GM21423 (cell line): Measurements from ENCODE around the gene BRD9.

Experiments
- ATAC-seq: cut with Tn5 transposase; IDR thresholded peaks from one replicate; pipeline ENCODE4 v1.9.1; 2021; ENCODE audit warnings: mild to moderate bottlenecking, moderate library complexity; ENCODE audit not compliant: unreplicated experiment

BRD9 gene

GRCh38 chr5:905139-905642 lies 12.6 kb upstream of the BRD9 start:
- ATAC-seq = no peak

GRCh38 chr5:903756-904096 lies 11.1 kb upstream of the BRD9 start:
- no peak for ATAC-seq

DNA sequence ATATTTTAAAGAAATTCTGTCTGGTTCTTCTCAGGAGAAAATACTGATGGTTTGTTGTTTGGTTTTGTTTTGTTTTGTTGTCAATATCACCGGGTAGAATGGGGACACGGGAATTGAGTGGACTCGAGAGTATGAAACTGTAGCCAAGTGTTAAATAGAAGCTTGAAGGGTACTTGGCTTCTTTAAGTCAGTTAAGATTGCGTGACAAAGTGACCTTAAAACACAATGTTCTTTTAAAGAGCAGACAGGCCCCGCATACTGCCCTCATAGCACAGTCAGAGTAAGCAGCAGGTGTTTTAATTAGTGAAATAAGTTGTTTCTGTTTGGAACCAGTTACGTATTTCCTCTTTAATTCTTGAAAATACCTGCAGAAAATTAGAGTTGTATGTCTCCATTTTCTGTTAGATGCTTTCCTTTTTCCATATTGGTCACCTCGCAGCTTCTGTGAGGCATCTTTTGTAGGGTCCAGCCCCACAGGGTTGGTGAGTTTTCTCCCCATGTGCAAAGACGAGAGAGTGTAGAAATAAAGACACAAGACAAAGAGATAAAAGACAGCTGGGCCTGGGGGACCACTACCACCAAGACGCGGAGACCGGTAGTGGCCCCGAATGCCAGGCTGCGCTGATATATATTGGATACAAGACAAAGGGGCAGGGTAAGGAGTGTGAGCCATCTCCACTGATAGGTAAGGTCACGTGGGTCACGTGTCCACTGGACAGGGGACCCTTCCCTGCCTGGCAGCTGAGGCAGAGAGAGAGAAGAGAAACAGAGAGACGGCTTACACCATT lies 9.7 kb upstream of the BRD9 start:
- ATAC-seq = no peak

- no peak for ATAC-seq
Observed at GRCh38 chr5:900781-901180, 8.2 kb upstream of the BRD9 start.

- no peak for ATAC-seq
Observed at GRCh38 chr5:893711-894110, 1.1 kb upstream of the BRD9 start.

- ATAC-seq = peak; percentile 27
Observed at GRCh38 chr5:893137-893506, 521 bp upstream of the BRD9 start.

- no peak for ATAC-seq
Observed at GRCh38 chr5:891837-892393, 686 bp downstream of the BRD9 start.

- no peak for ATAC-seq
Observed at GRCh38 chr5:891117-891836, 1.3 kb downstream of the BRD9 start.

DNA sequence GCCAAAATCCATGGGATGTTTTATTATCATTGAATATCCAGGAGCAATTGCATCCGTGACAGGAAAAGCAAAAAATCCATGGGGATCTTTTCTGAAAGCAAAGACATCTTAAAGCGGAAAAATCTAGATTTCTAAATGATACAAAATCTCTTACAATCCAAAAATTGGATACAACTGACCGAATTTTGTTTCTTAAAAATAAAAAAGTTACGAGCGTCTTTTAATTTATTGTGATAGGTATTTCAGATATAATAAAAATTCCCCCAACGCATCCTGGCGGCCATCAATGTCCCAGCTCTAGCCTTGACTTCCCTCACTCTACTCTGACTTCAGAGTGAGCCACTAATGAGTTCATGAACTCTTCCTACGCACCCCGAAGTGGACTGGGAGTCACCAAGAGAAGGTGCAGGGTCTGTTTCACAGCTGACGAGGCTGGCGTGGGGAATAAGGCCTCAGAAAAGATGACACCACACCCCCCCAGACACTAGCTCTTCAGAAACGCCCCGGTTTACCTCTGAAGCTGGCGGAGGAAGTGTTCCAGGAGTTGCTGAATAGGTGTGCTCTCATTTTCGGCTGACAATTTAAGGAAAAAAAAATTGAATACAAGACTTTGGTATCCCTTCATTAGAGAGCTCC lies 3.4 kb downstream of the BRD9 start:
- ATAC-seq = no peak

DNA sequence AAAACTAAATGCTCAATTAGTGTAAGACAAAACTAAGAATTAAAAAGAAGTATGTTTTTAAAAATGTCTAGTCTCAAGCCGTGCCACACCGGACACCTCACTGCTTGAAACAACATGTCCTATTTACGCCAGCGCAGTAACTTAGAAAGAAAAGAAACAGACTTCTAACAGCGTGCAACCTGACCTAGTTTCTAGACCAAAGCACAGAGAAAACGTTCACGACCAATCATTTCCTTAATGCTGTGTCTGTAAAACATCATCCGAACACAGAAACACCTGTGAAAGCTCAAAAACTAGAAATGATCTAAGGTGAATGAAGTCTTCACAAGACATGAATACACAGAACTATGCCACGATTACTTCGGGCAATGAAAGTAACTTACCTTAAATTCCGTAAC lies 4.0 kb downstream of the BRD9 start:
- ATAC-seq = no peak

- ATAC-seq = no peak
Observed at GRCh38 chr5:887947-888637, 4.5 kb downstream of the BRD9 start.

DNA sequence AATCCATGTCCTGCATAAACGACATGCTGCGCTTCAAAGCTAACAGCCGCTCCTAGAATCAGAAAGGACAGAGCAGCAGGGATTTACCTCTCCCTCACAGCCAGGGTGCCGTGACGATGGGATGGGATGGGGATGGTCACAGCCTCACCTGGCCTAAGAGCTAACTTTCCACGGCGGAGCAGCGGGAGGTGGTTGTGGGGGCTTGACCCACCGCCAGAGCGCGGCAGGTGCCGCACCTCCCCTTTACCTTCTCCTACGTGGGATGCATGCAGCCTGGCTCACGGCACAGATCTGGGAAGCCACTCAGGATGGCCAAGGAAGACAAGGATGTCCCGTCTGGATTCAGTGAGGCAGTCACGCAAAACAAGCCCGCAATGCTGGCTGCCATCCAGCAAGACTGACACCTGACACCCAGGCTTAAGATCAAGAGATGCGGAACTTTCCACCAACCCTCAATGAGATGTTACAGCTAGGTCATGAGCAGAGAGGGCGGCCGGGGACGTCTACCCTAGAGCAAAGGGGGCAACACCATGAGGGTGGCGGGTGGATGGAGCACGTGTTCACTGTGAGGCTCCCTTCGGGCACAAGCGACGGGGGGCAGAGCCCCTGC lies 5.8 kb downstream of the BRD9 start:
- no peak for ATAC-seq

DNA sequence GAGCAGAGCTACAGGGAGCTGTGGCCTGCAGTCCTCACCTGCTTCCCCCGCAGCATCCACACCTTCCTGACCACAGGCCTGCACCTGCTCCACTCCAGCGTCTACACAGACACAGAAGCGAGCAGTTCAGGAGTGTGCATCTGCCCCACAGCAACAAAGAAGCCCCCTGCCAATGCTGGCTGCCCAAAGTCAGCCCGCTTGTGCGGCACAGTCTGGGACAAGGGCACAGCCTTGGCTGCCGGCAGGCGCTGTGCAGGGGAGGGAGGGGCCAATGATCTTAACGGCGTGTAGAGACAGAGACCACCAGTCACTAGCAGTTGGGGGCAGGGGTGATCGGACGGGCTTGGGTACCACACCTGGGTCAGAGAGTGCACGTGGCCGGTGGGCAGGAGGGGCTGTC lies 6.6 kb downstream of the BRD9 start:
- no peak for ATAC-seq

DNA sequence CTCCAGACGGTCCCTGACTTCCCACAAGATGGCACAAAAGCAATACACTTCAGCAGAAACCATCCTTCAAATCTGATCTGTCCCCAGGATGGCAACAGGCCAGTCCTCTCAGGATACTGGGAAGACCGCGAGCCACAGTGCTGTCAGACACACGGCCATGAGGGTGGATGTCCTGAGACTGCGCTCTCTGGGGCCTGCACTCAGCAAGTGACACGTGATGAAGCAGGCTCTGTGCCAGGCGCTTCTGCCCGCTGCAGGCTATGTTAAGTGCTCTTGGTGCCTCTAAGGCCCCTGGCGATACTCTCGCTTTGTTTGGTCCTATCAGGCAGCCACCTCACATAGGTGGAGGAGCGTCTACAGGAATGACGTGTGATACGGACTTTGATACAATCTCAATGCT lies 7.1 kb downstream of the BRD9 start:
- no peak for ATAC-seq

- no peak for ATAC-seq
Observed at GRCh38 chr5:885127-885442, 7.5 kb downstream of the BRD9 start.

- ATAC-seq = no peak
Observed at GRCh38 chr5:884345-885126, 8.1 kb downstream of the BRD9 start.

- no peak for ATAC-seq
Observed at GRCh38 chr5:883475-884181, 9.0 kb downstream of the BRD9 start.

- ATAC-seq = no peak
Observed at GRCh38 chr5:882253-883183, 10.1 kb downstream of the BRD9 start.
